HEK293 (cell line): ENCODE measurements around the gene SDC3.

Experiments used
- GFI1B ChIP-seq: fragments of 450-650 bp; formaldehyde crosslinking; IDR thresholded peaks from 2 replicates; pipeline ENCODE4 v1.5.1; 2016; ENCODE audit warnings: missing biosample characterization, missing genetic modification characterization
- ZBTB17 ChIP-seq: fragments of 450-650 bp; formaldehyde crosslinking; IDR thresholded peaks from 2 replicates; pipeline ENCODE4 v1.5.1; 2016; ENCODE audit warnings: missing biosample characterization, missing genetic modification characterization
- ZNF138 ChIP-seq: fragments of 450-650 bp; formaldehyde crosslinking; IDR thresholded peaks from 2 replicates; pipeline ENCODE4 v1.5.1; 2016; ENCODE audit warnings: missing biosample characterization, missing genetic modification characterization, borderline replicate concordance
- ZNF146 ChIP-seq: fragments of 450-650 bp; formaldehyde crosslinking; IDR thresholded peaks from 2 replicates; pipeline ENCODE4 v1.5.1; 2016; ENCODE audit warnings: missing biosample characterization, missing genetic modification characterization
- ZNF521 ChIP-seq: fragments of 450-650 bp; formaldehyde crosslinking; IDR thresholded peaks from 2 replicates; pipeline ENCODE4 v1.5.1; 2017; ENCODE audit warnings: missing biosample characterization, mild to moderate bottlenecking, missing genetic modification characterization
- ZNF571 ChIP-seq: fragments of 450-650 bp; formaldehyde crosslinking; IDR thresholded peaks from 2 replicates; pipeline ENCODE4 v1.5.0; 2017; ENCODE audit warnings: missing biosample characterization, missing genetic modification characterization
- ZNF776 ChIP-seq: fragments of 450-650 bp; formaldehyde crosslinking; IDR thresholded peaks from 2 replicates; pipeline ENCODE4 v1.5.0; 2017; ENCODE audit warnings: missing biosample characterization, missing genetic modification characterization, borderline replicate concordance
- TF ChIP-seq, protein P1 (sequence below): fragments of 450-650 bp; formaldehyde crosslinking; IDR thresholded peaks from 2 replicates; pipeline ENCODE4 v1.5.1; 2016; ENCODE audit warnings: missing biosample characterization, missing genetic modification characterization
- TF ChIP-seq, protein P2 (sequence below): fragments of 450-650 bp; formaldehyde crosslinking; IDR thresholded peaks from 2 replicates; pipeline ENCODE4 v1.5.1; 2016; ENCODE audit warnings: missing biosample characterization, missing genetic modification characterization

DNA sequence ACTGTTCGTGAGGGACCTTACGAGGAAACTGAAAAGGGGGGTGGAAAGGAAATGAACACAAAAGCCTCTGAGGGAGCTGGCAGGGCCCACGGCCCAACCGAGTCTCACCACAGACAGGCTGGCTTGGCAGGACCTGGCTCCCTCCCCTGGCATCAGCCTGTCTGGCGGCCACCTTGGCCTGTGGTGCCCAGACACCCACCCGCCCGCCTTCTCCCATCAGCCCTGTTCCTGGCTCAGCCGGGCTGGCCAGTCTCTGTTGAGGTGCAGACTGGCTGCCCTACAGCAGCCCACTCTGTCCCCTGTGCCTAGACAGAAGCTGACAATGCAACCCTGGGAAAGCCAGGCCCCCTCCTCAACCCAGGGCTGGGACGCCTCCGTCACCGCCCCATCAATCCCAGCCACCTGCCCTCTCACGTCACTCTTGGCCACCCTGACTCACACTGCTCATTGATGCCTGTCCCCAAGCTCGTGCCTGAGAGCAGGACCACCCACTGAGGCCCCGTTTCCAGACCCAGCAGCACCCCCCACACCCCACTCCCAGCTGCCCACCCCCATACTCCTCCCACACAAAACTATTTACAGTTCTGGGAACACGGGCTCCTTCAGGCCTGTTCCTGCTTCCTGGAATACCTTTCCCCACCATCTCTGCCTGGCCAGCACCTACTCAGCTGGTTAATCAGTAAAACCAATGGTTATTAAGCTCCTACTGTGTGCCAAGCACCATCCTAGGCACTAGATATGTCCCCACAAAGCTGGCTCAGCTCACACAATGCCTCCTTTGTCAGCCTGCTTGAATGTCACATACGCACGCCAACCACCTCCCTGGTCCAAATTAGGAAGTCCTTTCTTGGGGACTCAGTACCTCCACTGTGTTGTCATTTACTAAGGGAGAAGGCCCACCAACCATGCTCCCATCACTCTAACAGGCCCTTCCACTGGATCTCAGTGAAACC, 22.7 kb downstream of the SDC3 start:
- TF ChIP-seq, protein P1, sequence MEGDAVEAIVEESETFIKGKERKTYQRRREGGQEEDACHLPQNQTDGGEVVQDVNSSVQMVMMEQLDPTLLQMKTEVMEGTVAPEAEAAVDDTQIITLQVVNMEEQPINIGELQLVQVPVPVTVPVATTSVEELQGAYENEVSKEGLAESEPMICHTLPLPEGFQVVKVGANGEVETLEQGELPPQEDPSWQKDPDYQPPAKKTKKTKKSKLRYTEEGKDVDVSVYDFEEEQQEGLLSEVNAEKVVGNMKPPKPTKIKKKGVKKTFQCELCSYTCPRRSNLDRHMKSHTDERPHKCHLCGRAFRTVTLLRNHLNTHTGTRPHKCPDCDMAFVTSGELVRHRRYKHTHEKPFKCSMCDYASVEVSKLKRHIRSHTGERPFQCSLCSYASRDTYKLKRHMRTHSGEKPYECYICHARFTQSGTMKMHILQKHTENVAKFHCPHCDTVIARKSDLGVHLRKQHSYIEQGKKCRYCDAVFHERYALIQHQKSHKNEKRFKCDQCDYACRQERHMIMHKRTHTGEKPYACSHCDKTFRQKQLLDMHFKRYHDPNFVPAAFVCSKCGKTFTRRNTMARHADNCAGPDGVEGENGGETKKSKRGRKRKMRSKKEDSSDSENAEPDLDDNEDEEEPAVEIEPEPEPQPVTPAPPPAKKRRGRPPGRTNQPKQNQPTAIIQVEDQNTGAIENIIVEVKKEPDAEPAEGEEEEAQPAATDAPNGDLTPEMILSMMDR (tag by site-specific recombination): no peak
- no peak for TF ChIP-seq ZNF571 (tag by site-specific recombination)
- no peak for TF ChIP-seq ZNF146 (tag by site-specific recombination)
- TF ChIP-seq ZNF776 (tag by site-specific recombination): no peak
- TF ChIP-seq GFI1B (tag by site-specific recombination): no peak
- TF ChIP-seq ZNF521 (tag by site-specific recombination): no peak
- no peak for TF ChIP-seq ZBTB17 (tag by site-specific recombination)
- TF ChIP-seq, protein P2, sequence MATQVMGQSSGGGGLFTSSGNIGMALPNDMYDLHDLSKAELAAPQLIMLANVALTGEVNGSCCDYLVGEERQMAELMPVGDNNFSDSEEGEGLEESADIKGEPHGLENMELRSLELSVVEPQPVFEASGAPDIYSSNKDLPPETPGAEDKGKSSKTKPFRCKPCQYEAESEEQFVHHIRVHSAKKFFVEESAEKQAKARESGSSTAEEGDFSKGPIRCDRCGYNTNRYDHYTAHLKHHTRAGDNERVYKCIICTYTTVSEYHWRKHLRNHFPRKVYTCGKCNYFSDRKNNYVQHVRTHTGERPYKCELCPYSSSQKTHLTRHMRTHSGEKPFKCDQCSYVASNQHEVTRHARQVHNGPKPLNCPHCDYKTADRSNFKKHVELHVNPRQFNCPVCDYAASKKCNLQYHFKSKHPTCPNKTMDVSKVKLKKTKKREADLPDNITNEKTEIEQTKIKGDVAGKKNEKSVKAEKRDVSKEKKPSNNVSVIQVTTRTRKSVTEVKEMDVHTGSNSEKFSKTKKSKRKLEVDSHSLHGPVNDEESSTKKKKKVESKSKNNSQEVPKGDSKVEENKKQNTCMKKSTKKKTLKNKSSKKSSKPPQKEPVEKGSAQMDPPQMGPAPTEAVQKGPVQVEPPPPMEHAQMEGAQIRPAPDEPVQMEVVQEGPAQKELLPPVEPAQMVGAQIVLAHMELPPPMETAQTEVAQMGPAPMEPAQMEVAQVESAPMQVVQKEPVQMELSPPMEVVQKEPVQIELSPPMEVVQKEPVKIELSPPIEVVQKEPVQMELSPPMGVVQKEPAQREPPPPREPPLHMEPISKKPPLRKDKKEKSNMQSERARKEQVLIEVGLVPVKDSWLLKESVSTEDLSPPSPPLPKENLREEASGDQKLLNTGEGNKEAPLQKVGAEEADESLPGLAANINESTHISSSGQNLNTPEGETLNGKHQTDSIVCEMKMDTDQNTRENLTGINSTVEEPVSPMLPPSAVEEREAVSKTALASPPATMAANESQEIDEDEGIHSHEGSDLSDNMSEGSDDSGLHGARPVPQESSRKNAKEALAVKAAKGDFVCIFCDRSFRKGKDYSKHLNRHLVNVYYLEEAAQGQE: no peak
- no peak for TF ChIP-seq ZNF138
